GM23248 (cell line): ENCODE measurements around the gene PHOSPHO1. TPM values are rescaled to one million over a fixed set of nuclear protein-coding genes. Genes with fewer than 3 reads are reported as not detected.
"Not testable (repeated sequence)": the region's sequence is repeated elsewhere in the genome, so short reads cannot be mapped to it uniquely, and the experiment has no call there.

Experiments
- DNase-seq: peaks from one replicate; pipeline ENCODE4 v3.0.0-alpha.2; 2015
- H2AFZ ChIP-seq: fragments of 200-600 bp; sonication (generic); 2 replicates; pipeline ENCODE4 v1.6.1; 2016; ENCODE audit warnings: antibody characterized with exemption
- H3F3A ChIP-seq: fragments of 200-600 bp; sonication (generic); 2 replicates; pipeline ENCODE4 v1.6.1; 2016; ENCODE audit warnings: mild to moderate bottlenecking, antibody characterized with exemption, mixed run types; ENCODE audit not compliant: insufficient read depth
- H3K27ac ChIP-seq: fragments of 200-600 bp; sonication (generic); 2 replicates; pipeline ENCODE4 v1.5.1; 2016; ENCODE audit warnings: mild to moderate bottlenecking
- H3K27me3 ChIP-seq: fragments of 200-600 bp; sonication (generic); replicated peaks from 2 replicates; pipeline ENCODE4 v1.6.1; 2016; ENCODE audit warnings: mild to moderate bottlenecking; ENCODE audit not compliant: insufficient read depth
- H3K36me3 ChIP-seq: fragments of 200-600 bp; sonication (generic); 2 replicates; pipeline ENCODE4 v1.6.1; 2016; ENCODE audit warnings: low read depth, mild to moderate bottlenecking
- H3K4me1 ChIP-seq: fragments of 200-600 bp; sonication (generic); 2 replicates; pipeline ENCODE4 v1.6.1; 2016; ENCODE audit warnings: mild to moderate bottlenecking; ENCODE audit not compliant: insufficient read depth
- H3K4me2 ChIP-seq: fragments of 200-600 bp; sonication (generic); one replicate; pipeline ENCODE4 v1.6.1; 2016; ENCODE audit warnings: mild to moderate bottlenecking; ENCODE audit not compliant: unreplicated experiment
- H3K4me3 ChIP-seq: fragments of 200-600 bp; sonication (generic); 2 replicates; pipeline ENCODE4 v1.5.1; 2016; ENCODE audit warnings: mild to moderate bottlenecking
- H3K79me2 ChIP-seq: fragments of 200-600 bp; sonication (generic); 2 replicates; pipeline ENCODE4 v1.6.1; 2016; ENCODE audit warnings: mild to moderate bottlenecking; ENCODE audit not compliant: insufficient read depth
- H3K9ac ChIP-seq: fragments of 200-600 bp; sonication (generic); 2 replicates; pipeline ENCODE4 v1.6.1; 2016; ENCODE audit warnings: mild to moderate bottlenecking
- H3K9me2 ChIP-seq: fragments of 200-600 bp; sonication (generic); 2 replicates; pipeline ENCODE4 v1.6.1; 2016; ENCODE audit warnings: mixed run types, mild to moderate bottlenecking, moderate library complexity; ENCODE audit not compliant: insufficient read depth
- H3K9me3 ChIP-seq: fragments of 200-600 bp; sonication (generic); one replicate; pipeline ENCODE4 v1.6.1; 2017; ENCODE audit warnings: low read depth
- H4K20me1 ChIP-seq: fragments of 200-600 bp; sonication (generic); 2 replicates; pipeline ENCODE4 v1.6.0; 2016; ENCODE audit not compliant: insufficient read depth
- EZH2 ChIP-seq: fragments of 200-600 bp; sonication (generic); IDR thresholded peaks from 2 replicates; pipeline ENCODE4 v1.6.1; 2018; ENCODE audit warnings: antibody characterized with exemption, mild to moderate bottlenecking; ENCODE audit not compliant: insufficient read depth, poor library complexity, severe bottlenecking
- EZH2phosphoT487 ChIP-seq: fragments of 200-600 bp; sonication (generic); IDR thresholded peaks from 2 replicates; pipeline ENCODE4 v1.6.1; 2018; ENCODE audit warnings: antibody characterized with exemption, moderate library complexity, mild to moderate bottlenecking, low read depth; ENCODE audit not compliant: insufficient read depth
- WGBS, 2 experiments: methylation state at CpG; one replicate each; pipeline ENCODE4 v1.1.6; 2015 to 2017; ENCODE audit warnings: low lambda C conversion rate in 2 of 2, low coverage in 1 of 2; ENCODE audit errors: missing lambda C conversion rate in 2 of 2; 5-methylcytosine and 5-hydroxymethylcytosine counted together
- in situ Hi-C: fragments of 300-500 bp; cut with MboI; formaldehyde crosslinking; loops from 2 replicates; pipeline ENCODE4 v1.15.0; 2020
- polyA plus RNA-seq: library from polyadenylated mRNA; unstranded; fragments of >200 nt; fragmentation: Nextera tagmentation; extraction: Ambion mirVana; gene quantifications from 2 replicates; pipeline ENCODE4 v1.2.1, GENCODE V29; 2016
- total RNA-seq: library from RNA; depleted of rRNA; stranded (reverse); fragments of >200 nt; shearing (Covaris generic); gene quantifications from 2 replicates; pipeline ENCODE4 v1.2.3, GENCODE V29; 2014; rRNA removed

Gene PHOSPHO1
- total RNA-seq (not detected in 2 replicates), polyA plus RNA-seq (not detected in 2 replicates)

- H3K9me2 ChIP-seq = no peaks in the 10 kb centered on the region
- peak; percentile 93 for DNase-seq
- TF ChIP-seq EZH2phosphoT487 (no peak), EZH2 (no peak)
- H3F3A ChIP-seq = no peaks in the 10 kb centered on the region
- H3K27ac ChIP-seq = no peak within 1 kb of the TSS
- WGBS, 2 experiments = 6 to 10% methylated on average over 36 to 51 of the region's 58 CpGs
- H4K20me1 ChIP-seq = no peaks in the 10 kb centered on the region
- peak within 1 kb of the TSS; percentile 93 for H3K4me2 ChIP-seq
- no peaks in the 10 kb centered on the region for H3K79me2 ChIP-seq
- no peaks in the 10 kb centered on the region for H3K4me1 ChIP-seq
- in situ Hi-C loops = no loop called here
- H3K9ac ChIP-seq = peak within 1 kb of the TSS; percentile 54
- no peaks in the 10 kb centered on the region for H3K9me3 ChIP-seq
- peak within 1 kb of the TSS; percentile 91 for H3K4me3 ChIP-seq
- no peaks in the 10 kb centered on the region for H3K36me3 ChIP-seq
- H3K27me3 ChIP-seq = peaks cover 28% of the 10 kb centered on the region
- peak within 1 kb of the TSS; percentile 86 for H2AFZ ChIP-seq
These were observed at the start of gene PHOSPHO1 for GRCh38 chr17:49230636-49231562. Gene PHOSPHO1 (minus strand): TSS chr17:49230787. CDS start chr17:49226691, 4,096 bp downstream.

GRCh38 chr17:49280061-49280460 lies 49.5 kb upstream of the PHOSPHO1 start:
- Histone ChIP-seq H3K9me2 (no peaks in the 10 kb centered on the region), H3K27ac (no peak overlapping the region), H3K4me1 (no peaks in the 10 kb centered on the region), H3F3A (no peaks in the 10 kb centered on the region), H3K9me3 (no peaks in the 10 kb centered on the region), H3K36me3 (no peaks in the 10 kb centered on the region), H3K27me3 (no peaks in the 10 kb centered on the region), H2AFZ (no peak overlapping the region), H3K4me2 (no peak overlapping the region), H4K20me1 (no peaks in the 10 kb centered on the region), H3K9ac (no peak overlapping the region), H3K79me2 (no peaks in the 10 kb centered on the region), H3K4me3 (no peak overlapping the region)
- in situ Hi-C loops = no loop called here
- no peak for TF ChIP-seq EZH2
- TF ChIP-seq EZH2phosphoT487 = no peak
- whole genome bisulfite sequencing, 2 experiments = 63 to 67% methylated on average over 5 of the region's 5 CpGs
- no peak for DNase-seq

GRCh38 chr17:49279263-49280015 lies 48.9 kb upstream of the PHOSPHO1 start:
- H3K36me3 ChIP-seq, H3F3A ChIP-seq, in situ Hi-C loops, H3K27me3 ChIP-seq, DNase-seq, H4K20me1 ChIP-seq, H2AFZ ChIP-seq, H3K79me2 ChIP-seq, H3K9me2 ChIP-seq, H3K27ac ChIP-seq, H3K9me3 ChIP-seq, H3K9ac ChIP-seq, H3K4me1 ChIP-seq, H3K4me2 ChIP-seq, H3K4me3 ChIP-seq: not testable (repeated sequence)
- 52 to 56% methylated on average over 11 of the region's 11 CpGs for WGBS, 2 experiments

GRCh38 chr17:49278076-49278475 lies 47.5 kb upstream of the PHOSPHO1 start:
- Histone ChIP-seq H3K4me3 (no peak overlapping the region), H3K27me3 (no peaks in the 10 kb centered on the region), H2AFZ (no peak overlapping the region), H3F3A (no peaks in the 10 kb centered on the region), H3K79me2 (no peaks in the 10 kb centered on the region), H3K9me2 (no peaks in the 10 kb centered on the region), H3K9ac (no peak overlapping the region), H3K27ac (no peak overlapping the region), H4K20me1 (no peaks in the 10 kb centered on the region), H3K9me3 (no peaks in the 10 kb centered on the region), H3K4me1 (no peaks in the 10 kb centered on the region), H3K4me2 (no peak overlapping the region), H3K36me3 (no peaks in the 10 kb centered on the region)
- in situ Hi-C loops = no loop called here
- 56 to 58% methylated on average over 3 of the region's 3 CpGs for WGBS, 2 experiments
- TF ChIP-seq EZH2 (no peak), EZH2phosphoT487 (no peak)
- DNase-seq = no peak
